Type B pancreatic cell (in vitro differentiated cells): Measurements from ENCODE around the gene VPS54. TPM values are rescaled to one million over a fixed set of nuclear protein-coding genes. Genes with fewer than 3 reads are reported as not detected.

Experiments used
- DNase-seq: peaks from one replicate; pipeline ENCODE4 v3.0.0; 2021; ENCODE audit warnings: mixed read lengths; ENCODE audit not compliant: unreplicated experiment; ENCODE audit errors: extremely low spot score
- H3K27ac Mint-ChIP-seq: 2 replicates; pipeline ENCODE4 v1.8.0; 2021; ENCODE audit warnings: mild to moderate bottlenecking, mixed read lengths
- H3K27me3 Mint-ChIP-seq: 2 replicates; pipeline ENCODE4 v1.8.0; 2021; ENCODE audit warnings: mixed read lengths
- H3K36me3 Mint-ChIP-seq: 2 replicates; pipeline ENCODE4 v1.8.0; 2021; ENCODE audit warnings: mixed read lengths
- H3K4me1 Mint-ChIP-seq: one replicate; pipeline ENCODE4 v1.8.0; 2021; ENCODE audit warnings: mixed read lengths; ENCODE audit not compliant: unreplicated experiment
- H3K4me3 Mint-ChIP-seq: 2 replicates; pipeline ENCODE4 v1.8.0; 2021; ENCODE audit warnings: mild to moderate bottlenecking, mixed read lengths
- H3K9me3 Mint-ChIP-seq: 2 replicates; pipeline ENCODE4 v1.8.0; 2021; ENCODE audit warnings: mixed read lengths
- CTCF ChIP-seq: fragments of 200-600 bp; sonication (generic); conservative IDR thresholded peaks from 2 replicates; pipeline ENCODE4 v1.5.0; 2021; ENCODE audit warnings: antibody characterized with exemption, mild to moderate bottlenecking
- total RNA-seq: library from RNA; stranded (reverse); gene quantifications from 2 replicates; pipeline ENCODE4 v1.2.1, GENCODE V29; 2021; ENCODE audit warnings: low replicate concordance

The VPS54 gene
- total RNA-seq, 1 donor from 2014 or later: 23.3 TPM

- no peak for DNase-seq
- Mint-ChIP-seq H3K4me3 (no peak overlapping the region), H3K27me3 (no peaks in the 10 kb centered on the region), H3K4me1 (peaks cover 16% of the 10 kb centered on the region), H3K36me3 (peaks cover 27% of the 10 kb centered on the region), H3K9me3 (no peaks in the 10 kb centered on the region), H3K27ac (no peak overlapping the region)
- TF ChIP-seq CTCF: no peak
Observed at GRCh38 chr2:63858291-63858690, 160.9 kb downstream of the VPS54 start.

GRCh38 chr2:63856303-63856603 is 163.0 kb downstream of the VPS54 start:
- Mint-ChIP-seq H3K4me1 (peaks cover 31% of the 10 kb centered on the region), H3K4me3 (no peak overlapping the region), H3K36me3 (peaks cover 19% of the 10 kb centered on the region), H3K27me3 (no peaks in the 10 kb centered on the region), H3K27ac (no peak overlapping the region), H3K9me3 (no peaks in the 10 kb centered on the region)
- no peak for TF ChIP-seq CTCF
- DNase-seq: no peak

GRCh38 chr2:63855418-63856302 is 163.6 kb downstream of the VPS54 start:
- H3K27me3 Mint-ChIP-seq: no peaks in the 10 kb centered on the region
- no peak overlapping the region for H3K27ac Mint-ChIP-seq
- H3K9me3 Mint-ChIP-seq: no peaks in the 10 kb centered on the region
- DNase-seq: no peak
- H3K4me3 Mint-ChIP-seq: no peak overlapping the region
- peaks cover 33% of the 10 kb centered on the region for H3K4me1 Mint-ChIP-seq
- no peak for TF ChIP-seq CTCF
- H3K36me3 Mint-ChIP-seq: peaks cover 18% of the 10 kb centered on the region

GRCh38 chr2:63853527-63854310 is 165.5 kb downstream of the VPS54 start:
- Mint-ChIP-seq H3K27me3 (no peaks in the 10 kb centered on the region), H3K36me3 (peaks cover 14% of the 10 kb centered on the region), H3K27ac (peak overlapping the region; percentile 2), H3K4me1 (peaks cover 43% of the 10 kb centered on the region), H3K4me3 (no peak overlapping the region), H3K9me3 (no peaks in the 10 kb centered on the region)
- TF ChIP-seq CTCF: no peak
- DNase-seq: no peak

GRCh38 chr2:63851691-63852311 is 167.4 kb downstream of the VPS54 start:
- Mint-ChIP-seq H3K4me3 (no peak overlapping the region), H3K27me3 (no peaks in the 10 kb centered on the region), H3K9me3 (peaks cover 7% of the 10 kb centered on the region), H3K27ac (no peak overlapping the region), H3K36me3 (peaks cover 12% of the 10 kb centered on the region), H3K4me1 (peaks cover 49% of the 10 kb centered on the region)
- DNase-seq: no peak
- TF ChIP-seq CTCF: no peak
